C1 segment of cervical spinal cord (tissue), 14 donors: Measurements from ENCODE around the gene MCC.
"Not testable (repeated sequence)": the region's sequence is repeated elsewhere in the genome, so short reads cannot be mapped to it uniquely, and the experiment has no call there.

Experiments used
- DNase-seq, 14 donors: peaks; one replicate each; lab custom pipeline; 2025; lab: John Stamatoyannopoulos, UW

The MCC gene

DNA sequence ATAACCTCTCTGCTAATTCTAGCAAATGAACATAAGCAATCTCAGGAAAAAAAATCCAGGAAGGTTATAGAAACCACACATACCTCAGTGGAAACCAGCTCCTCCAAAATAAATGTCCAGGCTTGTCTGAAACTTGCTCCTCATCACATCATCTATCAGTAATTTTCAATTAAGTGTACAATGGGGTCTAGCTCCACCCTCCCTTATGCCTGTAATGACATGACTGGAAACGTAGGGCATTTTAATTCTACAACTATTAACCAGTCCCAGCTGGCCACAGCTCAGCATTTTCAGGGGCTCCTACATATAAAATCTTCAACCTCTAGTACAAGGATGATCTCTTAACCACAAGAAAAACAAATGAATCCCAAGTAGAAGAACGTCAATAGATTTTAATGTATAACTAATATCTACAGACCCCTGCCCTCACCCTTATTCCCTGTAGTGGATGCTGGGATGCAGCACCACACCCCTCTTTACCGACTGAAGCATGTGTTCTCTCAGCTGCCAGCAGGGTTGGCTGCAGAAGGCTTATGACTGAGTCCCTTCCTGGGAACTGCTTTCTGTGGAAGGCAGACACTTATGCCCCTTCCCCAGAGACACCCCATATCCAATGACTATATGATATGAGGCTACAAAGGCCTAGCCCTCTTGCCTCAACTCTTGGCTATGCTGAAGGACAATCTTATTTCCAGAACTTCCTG, 60.2 kb downstream of the MCC start:
- DNase-seq: no peak

DNA sequence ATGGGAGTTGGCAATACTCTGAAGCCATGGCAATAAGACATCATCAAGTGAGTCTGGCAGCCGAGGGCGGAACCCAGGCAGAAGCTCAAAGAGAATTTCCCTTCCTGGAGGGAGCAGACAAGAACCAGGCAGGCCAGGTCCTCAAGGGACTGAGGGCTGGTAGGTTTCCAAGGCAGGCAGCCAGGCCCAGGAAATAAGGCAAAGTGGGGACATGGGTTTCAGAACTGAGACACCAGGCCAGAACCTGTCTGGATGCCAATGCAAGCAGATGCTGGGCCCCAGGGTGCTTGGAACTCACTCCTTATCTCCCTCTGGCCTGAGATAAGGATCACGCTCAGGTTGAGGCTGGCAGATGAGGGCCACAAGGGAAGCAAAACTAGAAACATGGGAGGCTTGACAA, 62.3 kb downstream of the MCC start:
- DNase-seq: peak in 3 of 14 donors; percentile 8 to 86 (median 31)

DNA sequence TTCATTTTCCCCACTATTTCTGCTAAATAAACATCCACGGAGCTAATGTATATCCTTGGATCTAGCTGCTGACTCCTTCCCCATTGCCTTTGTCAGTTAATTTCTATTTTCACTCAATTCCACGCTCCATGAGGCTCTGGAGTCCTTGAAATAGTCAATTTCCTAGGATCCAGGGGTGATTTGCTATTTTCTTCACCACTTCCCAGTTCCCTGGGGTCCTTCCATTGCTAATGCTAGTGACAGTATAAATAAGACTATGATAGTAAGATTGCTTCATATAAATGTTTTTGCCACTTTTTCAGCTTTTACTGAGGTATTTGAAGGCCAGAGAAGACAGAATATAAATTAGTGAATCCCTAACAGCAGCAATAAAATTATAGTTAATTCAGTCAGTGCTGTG, 66.6 kb downstream of the MCC start:
- no peak for DNase-seq

DNA sequence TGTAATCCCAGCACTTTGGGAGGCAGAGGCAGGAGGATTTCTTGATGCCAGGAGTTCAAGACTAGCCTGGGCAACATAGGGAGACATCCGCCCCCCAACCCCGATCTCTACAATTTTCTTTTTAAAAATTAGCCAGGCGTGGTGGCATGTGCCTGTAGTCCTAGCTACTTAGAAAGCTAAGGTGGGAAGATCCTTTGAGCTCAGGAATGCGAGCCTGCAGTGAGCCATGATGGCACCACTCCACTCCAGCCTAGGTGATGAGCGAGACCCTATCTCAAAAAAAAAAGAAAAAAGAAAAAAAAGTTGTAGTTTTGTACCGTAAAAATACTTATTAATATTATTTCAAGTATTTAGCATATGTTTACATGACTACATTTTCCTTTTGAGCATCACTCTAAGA, 82.7 kb downstream of the MCC start:
- DNase-seq: no peak

DNA sequence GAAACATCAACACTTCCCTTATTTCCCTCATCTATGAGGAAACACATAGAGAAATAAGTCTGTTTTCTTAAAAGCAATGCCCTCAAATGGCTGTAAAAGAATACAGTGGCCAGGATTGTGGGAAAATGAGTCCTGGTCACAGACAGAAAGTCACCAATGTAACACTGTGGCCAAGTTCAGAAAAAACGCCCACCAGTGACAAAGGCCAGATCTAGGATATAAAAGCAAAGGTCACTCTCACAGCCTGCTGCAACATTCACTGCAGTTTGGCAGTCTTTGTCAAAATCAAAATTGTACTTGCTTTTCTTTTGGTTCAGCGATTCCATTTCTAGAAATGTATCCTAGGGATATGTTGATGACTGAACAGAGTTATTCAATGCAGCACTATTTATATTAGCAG, 84.0 kb downstream of the MCC start:
- DNase-seq: no peak

DNA sequence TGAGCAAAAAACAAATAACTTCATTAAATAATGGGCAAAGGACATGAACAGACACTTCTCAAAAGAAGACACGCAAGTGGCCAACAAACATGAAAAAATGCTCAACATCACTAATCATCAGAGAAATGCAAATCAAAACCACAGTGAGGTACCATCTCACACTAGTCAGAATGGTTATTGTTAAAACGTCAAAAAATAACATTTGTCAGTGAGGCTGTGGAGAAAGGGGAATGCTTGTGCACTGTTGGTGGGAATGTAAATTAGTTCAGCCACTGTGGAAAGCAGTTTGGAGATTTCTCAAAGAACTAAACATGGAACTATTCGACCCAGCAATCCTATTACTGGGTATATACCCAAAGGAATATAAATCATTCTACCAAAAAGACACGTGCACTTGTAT, 90.3 kb downstream of the MCC start:
- DNase-seq: not testable (repeated sequence)

DNA sequence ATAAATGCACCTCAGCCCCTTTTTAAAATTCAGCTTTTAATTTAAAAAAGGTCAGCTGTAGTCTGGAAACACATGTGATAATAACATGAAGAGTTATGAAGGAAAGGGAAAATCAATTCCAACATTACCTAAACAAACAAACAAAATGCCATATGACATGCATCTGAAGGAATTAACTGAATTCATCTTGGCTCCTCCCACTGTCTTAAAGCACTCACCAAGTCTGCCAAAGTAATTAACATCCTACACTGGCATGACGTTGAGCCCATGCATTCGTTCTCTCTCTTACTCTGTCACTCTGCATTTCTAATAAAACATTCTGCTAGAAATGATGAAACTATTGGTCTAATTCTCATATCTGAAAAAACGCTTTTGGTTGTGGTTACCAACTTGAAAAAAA, 91.2 kb downstream of the MCC start:
- no peak for DNase-seq

DNA sequence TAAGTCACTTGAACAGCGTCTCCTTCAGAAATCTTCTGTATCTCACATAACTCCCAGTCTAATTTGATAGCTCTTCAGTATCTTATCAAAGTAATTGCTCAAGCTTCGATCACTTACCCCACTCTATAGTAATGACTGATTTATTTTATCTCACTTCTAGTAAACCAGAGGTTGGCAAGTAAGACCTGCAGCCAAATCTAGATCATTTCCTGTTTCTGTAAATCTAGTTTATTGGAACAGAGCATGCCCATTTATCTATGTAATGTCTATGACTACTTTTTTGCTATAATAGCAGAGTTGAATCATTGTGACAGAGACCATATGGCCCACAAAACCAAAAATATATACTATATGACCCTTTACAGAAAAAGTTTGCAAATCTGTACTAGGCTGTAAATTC, 93.6 kb downstream of the MCC start:
- DNase-seq: no peak

DNA sequence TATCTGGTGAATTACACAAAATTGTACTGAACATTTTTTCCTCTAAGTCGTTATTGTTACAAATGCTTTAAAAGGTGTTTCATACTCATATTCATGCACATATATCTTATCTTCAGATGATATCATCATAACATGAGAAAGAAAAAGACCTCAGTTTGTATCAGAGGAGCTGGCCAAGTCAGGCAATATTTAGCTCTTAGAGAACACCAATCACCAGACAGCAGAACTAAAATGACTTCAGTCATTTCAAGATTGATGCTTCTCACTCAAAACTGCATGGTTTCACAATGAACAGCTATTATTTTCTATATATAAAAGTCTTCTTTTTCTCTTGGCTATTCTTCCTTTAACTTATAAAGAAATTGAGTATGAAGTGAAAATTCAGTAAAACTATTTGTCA, 98.0 kb downstream of the MCC start:
- no peak for DNase-seq

DNA sequence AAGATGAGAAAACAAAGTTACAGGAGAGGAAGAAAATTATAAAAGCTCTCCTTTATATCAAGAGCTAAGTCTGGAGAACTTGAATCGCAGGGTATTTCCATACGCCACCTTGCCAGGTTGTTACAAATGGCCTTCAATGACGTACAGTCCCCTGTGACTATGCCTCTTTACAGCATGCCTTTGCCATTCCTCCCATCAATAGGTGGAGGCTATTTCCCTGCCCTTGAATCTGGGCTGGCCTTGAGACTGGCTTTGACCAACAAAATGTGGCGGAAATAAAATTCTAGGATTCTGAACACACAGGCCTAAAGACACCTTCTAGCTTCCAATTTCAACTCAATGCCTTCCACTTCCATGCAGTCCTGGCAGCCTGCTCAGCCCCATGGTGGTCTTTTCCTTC, 99.1 kb downstream of the MCC start:
- DNase-seq: no peak

DNA sequence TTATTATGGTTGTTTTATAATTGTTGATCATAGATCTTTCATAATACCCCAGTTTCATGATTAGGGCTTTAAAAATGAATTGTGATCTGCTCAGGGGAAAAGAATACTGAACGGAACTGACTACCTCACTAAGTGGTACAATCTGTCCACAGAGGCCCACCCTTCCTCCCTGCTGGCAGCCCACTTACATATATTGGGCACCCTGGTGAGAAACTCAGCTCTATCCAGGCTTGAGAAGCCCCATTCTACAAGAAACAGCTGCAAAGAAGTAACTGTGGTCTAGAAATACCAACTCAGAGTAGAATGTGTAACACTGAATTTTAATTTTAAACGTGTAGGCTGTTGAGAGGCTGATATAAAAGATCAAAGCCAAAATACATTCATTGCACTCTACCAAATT, 100.4 kb downstream of the MCC start:
- DNase-seq: no peak

DNA sequence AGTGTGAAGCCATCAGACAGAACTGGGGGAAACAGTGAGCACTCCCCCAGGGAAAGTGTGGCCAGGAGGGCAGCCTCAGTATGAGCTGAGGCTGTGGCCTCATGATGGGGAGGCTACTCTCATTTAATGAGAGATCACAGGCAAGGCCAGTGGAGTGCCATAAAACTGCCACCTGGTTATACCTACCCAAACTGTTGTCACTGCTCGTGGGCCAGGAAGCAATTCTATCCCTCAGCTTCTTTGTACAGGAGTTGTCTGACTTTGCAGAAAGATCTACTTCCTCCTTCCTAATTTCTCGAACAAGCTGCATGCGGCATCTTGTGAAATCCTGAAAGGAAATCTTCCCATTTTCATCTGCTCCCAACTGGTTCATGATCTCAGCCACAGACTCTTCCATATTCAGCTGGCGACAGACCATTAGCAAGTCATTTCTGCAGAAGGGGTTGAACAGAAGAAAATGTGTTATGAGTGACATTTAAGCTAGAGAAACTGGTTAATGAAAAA, 103.4 kb downstream of the MCC start:
- no peak for DNase-seq

DNA sequence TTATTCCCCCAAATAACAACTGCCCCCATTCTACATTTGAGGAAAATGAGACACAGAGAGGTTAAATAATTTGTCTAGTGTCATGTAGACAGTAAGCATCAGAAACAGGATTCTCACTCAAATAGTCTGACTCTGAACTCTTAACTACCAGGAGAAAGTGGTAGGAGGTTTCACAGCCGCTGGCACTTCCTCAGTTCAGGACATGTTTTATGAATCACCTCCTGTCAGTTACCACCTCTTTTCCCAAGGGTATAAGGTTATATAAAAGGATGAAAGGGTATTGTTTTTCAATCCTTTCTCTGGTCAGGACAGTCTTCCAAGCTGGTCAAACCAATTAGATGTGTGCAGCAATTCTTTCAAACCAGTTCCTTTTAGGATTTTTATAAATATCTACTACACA, 105.5 kb downstream of the MCC start:
- no peak for DNase-seq

DNA sequence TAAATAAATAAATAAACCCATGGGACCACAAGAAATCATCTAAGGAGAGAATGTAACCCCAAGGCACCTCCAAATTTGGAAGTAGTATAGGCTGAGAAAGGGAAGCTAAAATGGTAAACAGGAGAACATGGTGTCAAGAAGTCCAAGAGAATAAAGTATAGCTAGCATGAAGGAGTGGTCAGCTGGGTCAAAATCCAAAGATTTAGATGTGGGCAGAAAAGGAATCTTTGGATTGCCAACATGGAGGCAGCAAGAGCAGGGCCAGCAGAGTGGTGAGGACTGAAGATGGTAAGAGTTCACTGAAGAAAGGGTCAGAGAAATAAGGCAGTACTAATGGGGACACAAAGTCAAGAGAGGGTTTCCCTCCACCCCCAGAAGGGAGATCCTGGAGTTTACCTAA, 106.5 kb downstream of the MCC start:
- DNase-seq: no peak

DNA sequence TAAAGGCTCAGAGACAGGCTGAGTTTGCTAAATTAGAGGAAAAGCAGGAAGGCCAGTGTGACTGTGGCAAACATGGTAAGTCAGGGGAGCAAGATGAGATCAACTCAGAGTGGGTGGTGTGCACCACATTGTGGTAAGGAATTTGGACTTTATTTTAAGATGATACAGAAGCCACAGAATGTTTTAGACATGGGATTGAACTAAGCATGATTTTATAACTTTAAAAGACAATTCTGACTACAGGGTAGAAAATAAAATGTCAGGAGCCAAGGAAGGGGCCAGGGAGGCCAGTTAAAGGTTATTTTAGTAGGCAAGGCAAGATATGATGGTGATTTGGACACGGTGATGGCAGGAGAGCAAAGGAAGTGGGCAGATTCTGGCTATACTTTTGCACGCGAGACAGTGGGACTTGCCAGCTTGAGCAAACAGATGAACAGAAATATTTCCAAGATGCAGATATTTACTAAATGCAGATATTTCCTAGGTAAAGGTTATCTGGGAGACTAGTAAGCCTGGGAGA, 107.4 kb downstream of the MCC start:
- no peak for DNase-seq

DNA sequence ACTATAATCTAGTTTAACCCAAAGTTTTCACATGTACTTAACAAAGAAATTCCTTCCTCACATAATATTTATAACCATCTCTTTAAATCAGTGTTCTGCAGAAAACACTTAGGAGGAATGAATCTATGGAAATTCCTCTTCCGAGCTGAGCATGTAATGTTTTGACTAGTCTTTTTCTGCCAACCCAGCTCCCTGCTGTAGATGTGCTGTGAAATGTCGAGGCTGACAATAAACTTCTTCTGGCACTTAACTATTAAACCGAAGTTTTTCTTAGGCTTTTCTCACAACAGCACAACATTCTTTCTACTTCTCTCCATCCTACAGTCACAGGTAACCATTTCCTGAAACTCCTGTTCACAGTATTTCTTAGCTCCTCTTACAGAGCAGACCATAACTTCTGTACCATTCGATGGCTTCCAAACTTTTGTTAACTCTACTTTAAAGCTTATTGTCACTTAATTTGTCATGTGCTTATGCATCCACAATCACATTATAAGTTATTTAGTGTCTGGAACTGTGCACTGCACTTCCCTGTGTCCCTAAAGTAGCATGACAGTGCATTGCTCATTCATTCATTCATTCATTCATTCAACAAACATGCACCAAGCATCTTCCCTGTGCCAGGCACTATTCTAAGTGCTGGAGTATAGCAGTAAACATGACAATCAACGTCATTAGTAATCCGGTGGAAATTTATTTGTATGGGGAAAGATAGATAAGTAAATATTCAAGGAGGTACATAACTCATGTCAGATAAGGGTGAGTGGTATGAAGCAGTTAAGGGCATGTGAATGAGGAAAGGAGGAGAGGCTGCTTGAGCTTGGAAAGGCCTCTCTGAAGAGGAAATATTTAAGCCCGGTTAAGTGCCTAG, 108.1 kb downstream of the MCC start:
- DNase-seq: no peak

DNA sequence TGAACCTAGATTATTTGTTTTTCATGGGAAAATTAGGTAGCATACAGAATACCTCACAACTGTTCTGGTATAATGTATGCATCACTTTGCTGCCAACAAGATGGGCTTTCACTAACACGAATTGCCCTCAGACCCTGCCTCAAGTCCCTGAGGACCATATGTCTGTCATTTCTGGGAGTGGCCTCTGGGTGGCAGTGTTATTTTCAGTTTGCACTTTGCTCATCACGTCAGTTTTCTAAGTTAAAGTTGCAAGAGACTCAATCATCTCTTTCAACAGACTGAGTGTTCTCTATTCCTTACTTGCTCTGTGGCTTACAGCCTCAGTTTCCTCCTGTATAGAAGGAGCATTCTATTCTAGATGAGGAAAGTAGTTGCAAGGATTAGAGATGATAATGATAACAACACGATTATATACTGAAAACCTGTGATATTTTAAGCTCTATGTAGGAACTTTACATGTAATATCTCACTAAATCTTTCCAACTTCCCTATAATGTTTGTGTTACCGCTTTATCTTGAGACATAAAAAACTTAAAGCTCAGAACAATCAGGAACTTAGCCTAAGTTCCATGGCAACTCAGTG, 109.2 kb downstream of the MCC start:
- peak in 10 of 14 donors; percentile 3 to 46 (median 10) for DNase-seq

DNA sequence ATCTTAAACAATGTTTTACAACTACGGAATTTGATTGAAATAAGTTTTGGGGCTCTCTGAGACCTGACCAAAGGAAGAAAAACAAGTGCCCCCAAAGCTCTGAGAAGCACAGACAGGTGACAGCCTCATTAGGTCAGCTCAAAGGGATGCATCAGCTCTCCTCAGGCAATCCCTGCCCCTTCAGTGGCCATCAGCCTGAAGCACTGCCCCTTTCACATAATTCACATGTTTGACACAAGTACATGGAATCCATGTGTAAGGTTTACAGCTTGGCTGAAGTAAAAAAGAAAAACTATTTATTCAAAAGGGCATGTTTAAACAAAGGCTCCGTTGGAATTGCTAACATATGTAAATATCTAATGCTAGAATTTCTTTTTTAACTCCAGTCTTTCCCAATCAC, 109.7 kb downstream of the MCC start:
- DNase-seq: no peak

DNA sequence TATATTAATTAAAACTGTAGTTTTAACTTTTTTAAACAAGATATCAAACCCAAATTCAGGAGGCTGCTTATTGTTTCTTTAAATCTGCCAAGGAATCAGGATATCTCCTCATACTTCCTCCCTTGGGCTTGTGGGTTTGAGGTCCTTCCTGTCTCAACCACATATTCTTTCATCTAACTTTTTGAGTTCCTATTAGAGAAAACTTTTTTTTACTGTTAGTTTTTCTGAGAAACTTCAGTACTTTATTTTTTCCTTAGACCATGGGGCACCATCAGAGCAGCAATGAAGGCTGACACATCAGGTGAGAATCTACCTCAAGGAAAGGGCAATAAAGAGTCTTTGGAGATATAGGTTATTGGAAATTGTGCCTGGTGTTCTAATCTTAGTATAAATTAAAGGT, 110.2 kb downstream of the MCC start:
- DNase-seq: no peak

DNA sequence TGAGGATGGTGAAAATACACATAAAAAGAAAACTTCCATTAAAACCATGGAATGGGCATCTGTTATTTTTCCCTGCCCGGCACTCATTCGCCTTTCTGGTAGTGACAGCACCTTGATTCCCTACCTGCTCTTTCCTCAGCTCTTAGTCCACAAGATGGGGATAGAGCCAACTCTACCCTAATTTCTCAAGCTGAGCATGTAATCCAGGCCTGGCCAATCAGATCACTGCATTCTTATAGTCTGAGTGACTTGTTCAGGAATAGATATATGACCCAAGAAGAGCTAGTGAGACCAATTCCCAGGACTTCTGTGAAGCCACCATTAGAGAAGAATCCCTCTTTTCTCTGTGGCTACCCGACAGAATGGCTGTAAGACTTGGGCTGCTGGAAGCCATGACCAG, 111.6 kb downstream of the MCC start:
- no peak for DNase-seq

DNA sequence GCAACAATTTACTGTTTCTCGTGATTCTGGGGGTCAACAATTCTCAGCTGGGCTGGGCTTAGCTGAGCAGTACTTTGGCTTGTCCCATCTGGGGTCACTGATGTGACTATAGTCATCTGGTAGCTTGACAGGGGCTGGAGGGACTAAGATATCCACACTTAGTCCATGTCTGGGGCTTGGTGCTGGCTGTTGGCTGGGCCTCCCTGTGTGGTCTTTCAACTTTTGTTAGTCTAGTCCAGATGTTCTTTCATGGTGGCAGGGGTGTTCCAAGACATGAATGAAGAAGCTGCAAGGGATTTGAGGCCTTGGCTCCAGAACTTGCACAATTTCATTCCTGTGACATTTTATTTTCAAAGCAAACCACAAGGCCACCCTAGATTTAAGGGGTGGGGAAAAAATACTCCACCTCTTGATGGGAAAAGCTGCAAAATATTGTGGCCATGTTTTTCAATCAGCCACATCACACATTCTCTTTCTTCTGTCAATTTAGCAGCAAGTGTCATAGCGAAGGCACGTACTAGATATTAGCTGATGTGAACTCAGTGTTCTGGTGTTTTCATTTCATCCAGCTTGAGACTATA, 112.7 kb downstream of the MCC start:
- DNase-seq: no peak

DNA sequence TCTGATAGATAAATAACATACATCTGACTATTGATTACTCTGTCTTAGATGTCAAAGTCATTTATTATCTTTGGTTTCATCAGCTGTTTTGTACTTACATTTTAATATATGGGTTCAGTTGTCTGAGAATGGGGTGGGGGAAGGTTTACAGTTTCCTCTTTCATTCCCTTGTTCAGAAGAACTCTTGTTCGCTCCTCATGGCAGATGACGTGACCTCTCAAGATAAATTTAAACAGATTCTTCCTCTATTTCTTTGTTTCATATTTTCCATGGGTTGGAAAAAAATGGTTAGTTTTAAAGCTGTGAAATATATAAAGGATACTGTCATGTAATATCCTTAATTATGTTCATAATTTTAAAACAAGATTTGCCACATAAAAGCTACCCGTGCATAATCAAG, 114.8 kb downstream of the MCC start:
- no peak for DNase-seq
